MM.1S (cell line): ENCODE results near the gene CASZ1.

Experiments used
- EZH2 ChIP-seq: fragments of 300-600 bp; sonication (generic); optimal IDR thresholded peaks from 2 replicates; pipeline ENCODE3; 2017; ENCODE audit warnings: low read depth, mild to moderate bottlenecking, antibody characterized with exemption, low read length, mixed read lengths
- EZH2phosphoT487 ChIP-seq: fragments of 300-600 bp; sonication (generic); IDR thresholded peaks from 2 replicates; pipeline ENCODE4 v1.6.1; 2018; ENCODE audit warnings: antibody characterized with exemption, low read length
- TF ChIP-seq, protein P1 (sequence below): fragments of 300-600 bp; sonication (generic); IDR thresholded peaks from 2 replicates; pipeline ENCODE4 v1.5.1; 2016; ENCODE audit warnings: antibody characterized with exemption, low read length, mixed read lengths

DNA sequence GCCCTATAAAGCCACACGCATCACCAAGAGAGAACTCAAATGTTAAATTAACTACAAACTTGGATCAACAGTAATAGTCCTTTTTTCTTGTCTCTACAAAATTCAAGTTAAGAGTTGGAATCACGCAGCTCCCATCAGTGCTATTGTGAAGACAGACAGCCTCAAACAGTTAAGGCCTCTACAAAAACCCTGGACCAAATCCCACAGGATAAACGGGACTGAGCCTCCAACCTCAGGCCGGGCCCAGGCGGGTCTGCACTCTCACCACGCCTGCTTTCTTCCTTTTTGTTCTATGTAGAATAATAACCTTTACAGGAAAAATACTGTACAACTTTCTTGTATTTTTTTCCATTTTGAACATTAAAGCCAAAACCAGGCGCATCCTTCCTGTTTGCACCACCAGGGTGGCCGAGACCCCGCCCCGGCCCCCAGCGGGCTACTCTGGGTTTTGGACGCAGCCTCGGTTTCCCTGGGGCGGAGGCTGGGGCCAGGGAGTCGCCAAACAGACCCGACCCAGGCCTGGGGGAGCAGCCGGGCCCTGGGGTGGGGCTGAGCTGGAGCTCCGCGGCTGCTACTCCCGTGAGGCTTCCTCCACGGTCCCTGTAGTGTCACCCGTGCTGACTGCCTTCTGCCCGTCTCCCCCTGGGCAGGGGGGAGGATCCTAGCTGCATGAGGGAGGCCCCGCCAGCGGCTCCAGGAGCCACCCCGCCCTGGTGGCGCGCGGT is 158.4 kb downstream of the CASZ1 start:
- TF ChIP-seq, protein P1, sequence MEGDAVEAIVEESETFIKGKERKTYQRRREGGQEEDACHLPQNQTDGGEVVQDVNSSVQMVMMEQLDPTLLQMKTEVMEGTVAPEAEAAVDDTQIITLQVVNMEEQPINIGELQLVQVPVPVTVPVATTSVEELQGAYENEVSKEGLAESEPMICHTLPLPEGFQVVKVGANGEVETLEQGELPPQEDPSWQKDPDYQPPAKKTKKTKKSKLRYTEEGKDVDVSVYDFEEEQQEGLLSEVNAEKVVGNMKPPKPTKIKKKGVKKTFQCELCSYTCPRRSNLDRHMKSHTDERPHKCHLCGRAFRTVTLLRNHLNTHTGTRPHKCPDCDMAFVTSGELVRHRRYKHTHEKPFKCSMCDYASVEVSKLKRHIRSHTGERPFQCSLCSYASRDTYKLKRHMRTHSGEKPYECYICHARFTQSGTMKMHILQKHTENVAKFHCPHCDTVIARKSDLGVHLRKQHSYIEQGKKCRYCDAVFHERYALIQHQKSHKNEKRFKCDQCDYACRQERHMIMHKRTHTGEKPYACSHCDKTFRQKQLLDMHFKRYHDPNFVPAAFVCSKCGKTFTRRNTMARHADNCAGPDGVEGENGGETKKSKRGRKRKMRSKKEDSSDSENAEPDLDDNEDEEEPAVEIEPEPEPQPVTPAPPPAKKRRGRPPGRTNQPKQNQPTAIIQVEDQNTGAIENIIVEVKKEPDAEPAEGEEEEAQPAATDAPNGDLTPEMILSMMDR = no peak
- no peak for TF ChIP-seq EZH2phosphoT487
- TF ChIP-seq EZH2 = no peak
